SU-DHL-6 (cell line): ENCODE data around the gene PDGFD.

Experiments used
- H2AFZ ChIP-seq: fragments of 200-600 bp; sonication (generic); 2 replicates; pipeline ENCODE4 v1.6.1; 2014; ENCODE audit warnings: low read depth, mild to moderate bottlenecking, moderate library complexity, mixed read lengths, antibody characterized with exemption, low read length; ENCODE audit not compliant: severe bottlenecking
- H3F3A ChIP-seq: fragments of 200-600 bp; shearing (Covaris generic); 2 replicates; pipeline ENCODE4 v1.6.0; 2016; ENCODE audit warnings: antibody characterized with exemption, mild to moderate bottlenecking; ENCODE audit not compliant: insufficient read depth
- H3K27ac ChIP-seq: fragments of 200-600 bp; sonication (generic); 2 replicates; pipeline ENCODE4 v1.5.1; 2016; ENCODE audit warnings: low read depth, mild to moderate bottlenecking, low read length, moderate library complexity, mixed read lengths
- H3K27me3 ChIP-seq: fragments of 200-600 bp; sonication (generic), shearing (Covaris generic); 2 replicates; pipeline ENCODE4 v1.6.0; 2014; ENCODE audit warnings: mild to moderate bottlenecking, low read length
- H3K36me3 ChIP-seq: fragments of 200-600 bp; sonication (generic); 2 replicates; pipeline ENCODE4 v1.6.1; 2014; ENCODE audit warnings: mild to moderate bottlenecking, low read length, mixed read lengths
- H3K4me2 ChIP-seq: fragments of 300-600, 200-600 bp; shearing (Covaris generic), sonication (generic); 2 replicates; pipeline ENCODE4 v1.6.0; 2014; ENCODE audit warnings: low read length, low read depth, mild to moderate bottlenecking; ENCODE audit not compliant: poor library complexity, severe bottlenecking
- H3K4me3 ChIP-seq: fragments of 200-600 bp; sonication (generic); 2 replicates; pipeline ENCODE4 v1.5.1; 2014; ENCODE audit warnings: antibody characterized with exemption, low read length, mild to moderate bottlenecking, mixed read lengths; ENCODE audit not compliant: insufficient read depth, poor library complexity, severe bottlenecking
- H3K79me2 ChIP-seq: fragments of 200-600 bp; sonication (generic); 2 replicates; pipeline ENCODE4 v1.6.1; 2014; ENCODE audit warnings: mild to moderate bottlenecking, low read length, moderate library complexity; ENCODE audit not compliant: insufficient read depth
- H3K9ac ChIP-seq: fragments of 200-600 bp; sonication (generic); 2 replicates; pipeline ENCODE4 v1.7.0; 2014; ENCODE audit warnings: mild to moderate bottlenecking, low read length
- H3K9me2 ChIP-seq: fragments of 200-600 bp; sonication (generic); replicated peaks from 2 replicates; pipeline ENCODE4 v1.6.1; 2014; ENCODE audit warnings: low read length; ENCODE audit not compliant: insufficient read depth
- H3K9me3 ChIP-seq: fragments of 200-600 bp; sonication (generic); 2 replicates; pipeline ENCODE4 v1.6.1; 2014; ENCODE audit warnings: low read length, mixed read lengths; ENCODE audit not compliant: insufficient read depth
- H4K20me1 ChIP-seq: fragments of 200-600 bp; sonication (generic); 2 replicates; pipeline ENCODE4 v1.6.1; 2014; ENCODE audit warnings: low read depth, mild to moderate bottlenecking, antibody characterized with exemption, low read length, moderate library complexity, mixed read lengths
- EZH2phosphoT487 ChIP-seq: fragments of 200-600 bp; sonication (generic), shearing (Covaris generic); conservative IDR thresholded peaks from 2 replicates; pipeline ENCODE4 v1.6.1; 2018; ENCODE audit warnings: mild to moderate bottlenecking, antibody characterized with exemption, low read length, moderate library complexity, mixed read lengths
- TF ChIP-seq, protein P1 (sequence below): fragments of 200-600 bp; sonication (generic); IDR thresholded peaks from one replicate; pipeline ENCODE4 v1.5.1; 2017; ENCODE audit warnings: antibody characterized with exemption, mild to moderate bottlenecking, low read length, moderate library complexity; ENCODE audit not compliant: insufficient read depth, poor library complexity, severe bottlenecking

Gene PDGFD

DNA sequence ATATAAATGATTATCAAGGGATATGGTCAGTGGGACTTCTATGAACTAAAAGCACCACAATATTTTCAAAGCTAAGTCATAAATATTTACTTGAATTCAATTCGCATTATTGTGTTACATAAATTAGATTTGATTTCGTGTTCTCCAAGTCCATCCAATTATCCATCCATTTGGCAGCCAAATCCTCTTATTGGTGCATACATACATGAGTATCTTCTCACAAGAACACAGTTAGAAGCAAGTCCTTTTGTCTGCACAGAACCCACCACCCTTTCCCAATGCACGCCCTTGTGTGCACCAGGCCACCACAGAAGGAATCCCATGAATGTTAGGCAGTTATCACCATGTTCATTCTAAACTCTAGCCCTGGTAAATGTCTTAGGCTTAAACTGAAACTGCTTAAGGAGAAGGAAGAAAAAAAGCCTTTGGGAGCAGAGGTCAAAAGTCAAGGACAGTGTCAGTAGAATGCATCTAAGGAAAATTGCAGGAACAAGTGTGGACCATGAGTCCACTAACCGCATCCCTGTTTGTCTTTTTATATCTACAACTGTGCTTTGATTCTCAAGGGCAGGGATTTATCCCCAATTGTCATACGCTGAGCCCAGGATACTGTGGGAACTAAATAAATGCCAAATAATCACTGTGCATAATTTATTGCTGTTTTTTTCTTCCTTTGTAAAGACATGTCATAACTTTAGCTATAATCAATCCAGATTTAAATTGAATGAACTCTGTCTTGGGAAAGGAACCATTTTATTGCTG is 235.7 kb downstream of the PDGFD start:
- Histone ChIP-seq H4K20me1 (no peaks in the 10 kb centered on the region), H3K4me2 (peak overlapping the region; percentile 8), H3K9ac (no peak overlapping the region), H3F3A (no peaks in the 10 kb centered on the region), H3K36me3 (no peaks in the 10 kb centered on the region), H3K27me3 (no peaks in the 10 kb centered on the region), H2AFZ (no peak overlapping the region), H3K79me2 (no peaks in the 10 kb centered on the region), H3K4me3 (no peak overlapping the region), H3K9me3 (no peaks in the 10 kb centered on the region), H3K9me2 (no peaks in the 10 kb centered on the region), H3K27ac (peak overlapping the region; percentile 55; the same call in 1 of the 2 replicates)
- no peak for TF ChIP-seq EZH2phosphoT487
- TF ChIP-seq, protein P1, sequence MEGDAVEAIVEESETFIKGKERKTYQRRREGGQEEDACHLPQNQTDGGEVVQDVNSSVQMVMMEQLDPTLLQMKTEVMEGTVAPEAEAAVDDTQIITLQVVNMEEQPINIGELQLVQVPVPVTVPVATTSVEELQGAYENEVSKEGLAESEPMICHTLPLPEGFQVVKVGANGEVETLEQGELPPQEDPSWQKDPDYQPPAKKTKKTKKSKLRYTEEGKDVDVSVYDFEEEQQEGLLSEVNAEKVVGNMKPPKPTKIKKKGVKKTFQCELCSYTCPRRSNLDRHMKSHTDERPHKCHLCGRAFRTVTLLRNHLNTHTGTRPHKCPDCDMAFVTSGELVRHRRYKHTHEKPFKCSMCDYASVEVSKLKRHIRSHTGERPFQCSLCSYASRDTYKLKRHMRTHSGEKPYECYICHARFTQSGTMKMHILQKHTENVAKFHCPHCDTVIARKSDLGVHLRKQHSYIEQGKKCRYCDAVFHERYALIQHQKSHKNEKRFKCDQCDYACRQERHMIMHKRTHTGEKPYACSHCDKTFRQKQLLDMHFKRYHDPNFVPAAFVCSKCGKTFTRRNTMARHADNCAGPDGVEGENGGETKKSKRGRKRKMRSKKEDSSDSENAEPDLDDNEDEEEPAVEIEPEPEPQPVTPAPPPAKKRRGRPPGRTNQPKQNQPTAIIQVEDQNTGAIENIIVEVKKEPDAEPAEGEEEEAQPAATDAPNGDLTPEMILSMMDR, result no peak

DNA sequence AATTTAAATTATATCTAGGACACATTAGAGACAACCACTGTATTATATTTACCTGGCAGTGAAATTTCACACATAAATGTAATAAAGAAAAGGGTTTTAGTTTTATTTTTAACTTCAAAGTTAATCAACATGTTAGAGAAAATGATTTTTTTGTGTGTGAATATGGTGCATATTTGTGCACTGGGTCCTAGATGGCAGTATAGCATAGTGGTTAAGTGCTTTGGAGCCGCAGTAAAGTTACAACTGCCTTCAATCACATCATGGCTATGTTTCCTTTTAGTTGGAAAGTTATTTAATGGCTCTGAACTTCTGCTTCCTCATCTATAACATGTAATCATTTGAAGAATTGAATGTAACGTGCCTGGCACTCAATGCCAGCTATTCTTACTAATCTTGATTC is 236.4 kb downstream of the PDGFD start:
- H3F3A ChIP-seq, result no peaks in the 10 kb centered on the region

DNA sequence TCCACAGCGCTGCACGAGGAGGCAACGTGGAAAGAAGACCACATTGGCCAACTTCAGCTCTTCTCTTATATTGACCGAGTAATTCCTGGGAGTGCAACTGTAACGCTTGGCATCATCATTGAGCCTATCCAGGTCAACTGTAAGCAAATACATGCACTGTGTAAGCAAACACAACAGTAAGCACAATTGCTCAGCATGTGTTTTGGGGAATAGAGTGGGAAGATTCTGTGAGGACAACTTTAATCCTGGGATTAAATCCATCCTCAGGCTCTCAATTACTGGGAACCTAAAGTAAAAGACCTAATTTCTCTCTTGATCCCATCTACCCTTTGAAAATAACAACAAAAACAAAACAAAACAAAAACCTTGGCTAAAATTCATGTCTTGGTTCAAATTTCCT is 237.0 kb downstream of the PDGFD start:
- no peaks in the 10 kb centered on the region for H3K79me2 ChIP-seq
- no peaks in the 10 kb centered on the region for H3K36me3 ChIP-seq
- no peaks in the 10 kb centered on the region for H3F3A ChIP-seq
- no peaks in the 10 kb centered on the region for H3K9me3 ChIP-seq
- no peaks in the 10 kb centered on the region for H4K20me1 ChIP-seq
- H3K9ac ChIP-seq, result no peak overlapping the region
- H3K9me2 ChIP-seq, result no peaks in the 10 kb centered on the region
- TF ChIP-seq, protein P1, result no peak
- no peak for TF ChIP-seq EZH2phosphoT487
- no peak overlapping the region for H2AFZ ChIP-seq
- H3K27me3 ChIP-seq, result no peaks in the 10 kb centered on the region
- H3K4me3 ChIP-seq, result no peak overlapping the region
- H3K4me2 ChIP-seq, result no peak overlapping the region
- 0 out of 2 replicates have a peak overlapping the region, but pooled peaks have one; percentile 18 for H3K27ac ChIP-seq

More for the DNA sequence above, 236.4 kb downstream of the PDGFD start:
- H3K4me3 ChIP-seq, result no peak overlapping the region
- no peak overlapping the region for H2AFZ ChIP-seq
- peak overlapping the region; percentile 8 for H3K4me2 ChIP-seq
- H3K36me3 ChIP-seq, result no peaks in the 10 kb centered on the region
- TF ChIP-seq, protein P1, result peak; percentile 42
- TF ChIP-seq EZH2phosphoT487, result no peak
- H3K27ac ChIP-seq, result peak overlapping the region; percentile 27; the same call in 1 of the 2 replicates
- H3K9ac ChIP-seq, result no peak overlapping the region
- no peaks in the 10 kb centered on the region for H4K20me1 ChIP-seq
- H3K9me2 ChIP-seq, result no peaks in the 10 kb centered on the region
- no peaks in the 10 kb centered on the region for H3K27me3 ChIP-seq
- H3K79me2 ChIP-seq, result no peaks in the 10 kb centered on the region
- no peaks in the 10 kb centered on the region for H3K9me3 ChIP-seq
